DND-41 (cell line): Measurements from ENCODE around the gene NEK2.

ENCODE experiments used
- EZH2 ChIP-seq: IDR thresholded peaks from 3 replicates; pipeline ENCODE4 v1.6.1; 2012; ENCODE audit warnings: borderline replicate concordance, low read depth, mild to moderate bottlenecking, moderate library complexity, low read length, inconsistent platforms; ENCODE audit not compliant: severe bottlenecking
- TF ChIP-seq, protein P1 (sequence below): IDR thresholded peaks from 2 replicates; pipeline ENCODE4 v1.5.1; 2012; ENCODE audit warnings: borderline replicate concordance, low read length, moderate library complexity, mild to moderate bottlenecking; ENCODE audit not compliant: poor library complexity, severe bottlenecking; ENCODE audit errors: extremely low read depth

- TF ChIP-seq EZH2: no peak
- TF ChIP-seq, protein P1, sequence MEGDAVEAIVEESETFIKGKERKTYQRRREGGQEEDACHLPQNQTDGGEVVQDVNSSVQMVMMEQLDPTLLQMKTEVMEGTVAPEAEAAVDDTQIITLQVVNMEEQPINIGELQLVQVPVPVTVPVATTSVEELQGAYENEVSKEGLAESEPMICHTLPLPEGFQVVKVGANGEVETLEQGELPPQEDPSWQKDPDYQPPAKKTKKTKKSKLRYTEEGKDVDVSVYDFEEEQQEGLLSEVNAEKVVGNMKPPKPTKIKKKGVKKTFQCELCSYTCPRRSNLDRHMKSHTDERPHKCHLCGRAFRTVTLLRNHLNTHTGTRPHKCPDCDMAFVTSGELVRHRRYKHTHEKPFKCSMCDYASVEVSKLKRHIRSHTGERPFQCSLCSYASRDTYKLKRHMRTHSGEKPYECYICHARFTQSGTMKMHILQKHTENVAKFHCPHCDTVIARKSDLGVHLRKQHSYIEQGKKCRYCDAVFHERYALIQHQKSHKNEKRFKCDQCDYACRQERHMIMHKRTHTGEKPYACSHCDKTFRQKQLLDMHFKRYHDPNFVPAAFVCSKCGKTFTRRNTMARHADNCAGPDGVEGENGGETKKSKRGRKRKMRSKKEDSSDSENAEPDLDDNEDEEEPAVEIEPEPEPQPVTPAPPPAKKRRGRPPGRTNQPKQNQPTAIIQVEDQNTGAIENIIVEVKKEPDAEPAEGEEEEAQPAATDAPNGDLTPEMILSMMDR: no peak
These were observed 26.2 kb downstream of the NEK2 start for GRCh38 chr1:211648980-211649934.
